Upper lobe of left lung (tissue), 4 donors: Measurements from ENCODE around the gene DNAJB5.

Source experiments
- CTCF ChIP-seq, 6 experiments: fragments of 450-650 bp in 4 of 6; fragments of 200-600 bp in 2 of 6; sonication (generic) in 2 of 6; IDR thresholded peaks; one replicate each; pipeline ENCODE4 v1.5.1; 2016 to 2019; ENCODE audit warnings: antibody characterized with exemption in 6 of 6
- EP300 ChIP-seq, 4 donors: sonication (generic); formaldehyde crosslinking; IDR thresholded peaks; one replicate each; pipeline ENCODE4 v1.5.1; 2017; ENCODE audit warnings: antibody characterized with exemption in 4 of 4, control low read depth in 2 of 4
- POLR2A ChIP-seq, 4 donors: fragments of 450-650 bp; IDR thresholded peaks; one replicate each; pipeline ENCODE4 v1.5.1; 2016 to 2017; ENCODE audit warnings: antibody characterized with exemption in 4 of 4, mild to moderate bottlenecking in 2 of 4
- POLR2AphosphoS5 ChIP-seq, 2 donors: sonication (generic); formaldehyde crosslinking; IDR thresholded peaks; one replicate each; pipeline ENCODE4 v1.5.1; 2017; ENCODE audit warnings: antibody characterized with exemption in 2 of 2

- TF ChIP-seq CTCF (IDR thresholded peaks at IDR 0.05) (no peak), POLR2A (IDR thresholded peaks at IDR 0.05) (no peak), POLR2AphosphoS5 (IDR thresholded peaks at IDR 0.05) (no peak), EP300 (IDR thresholded peaks at IDR 0.05) (no peak)
Measured at GRCh38 chr9:34948451-34948850, 41.1 kb upstream of the DNAJB5 start.
